SK-N-SH treated with all-trans-retinoic acid at 6 μM for 48 hours (cell line): Measurements from ENCODE around the gene VPS13D.

Experiments
- ATAC-seq: fragments of 200-7000 bp; cut with Tn5 transposase; 3 replicates; pipeline ENCODE4 v1.9.1; 2020; ENCODE audit warnings: mild to moderate bottlenecking, moderate library complexity
- ARNTL ChIP-seq: fragments of 450-650 bp; formaldehyde crosslinking; IDR thresholded peaks from 2 replicates; pipeline ENCODE4 v1.5.0; 2020; ENCODE audit warnings: low read depth, mild to moderate bottlenecking, moderate library complexity, borderline replicate concordance
- BACH2 ChIP-seq: fragments of 250-450 bp; sonication (Bioruptor Pico); IDR thresholded peaks from 2 replicates; pipeline ENCODE4 v1.9.0; 2021; ENCODE audit warnings: mild to moderate bottlenecking, borderline replicate concordance
- CSDC2 ChIP-seq: fragments of 250-450 bp; sonication (Bioruptor Pico); IDR thresholded peaks from 2 replicates; pipeline ENCODE4 v1.5.0; 2020; ENCODE audit warnings: mild to moderate bottlenecking, moderate library complexity
- ESRRG ChIP-seq: fragments of 250-450 bp; sonication (Bioruptor Pico); IDR thresholded peaks from 2 replicates; pipeline ENCODE4 v1.6.1; 2021; ENCODE audit warnings: mild to moderate bottlenecking
- ISL1 ChIP-seq: fragments of 250-450 bp; sonication (Bioruptor Pico); IDR thresholded peaks from 2 replicates; pipeline ENCODE4 v2.1.2; 2022; ENCODE audit warnings: mild to moderate bottlenecking, moderate library complexity
- OSR1 ChIP-seq: fragments of 250-450 bp; sonication (Bioruptor Pico); IDR thresholded peaks from 2 replicates; pipeline ENCODE4 v1.8.0; 2022; ENCODE audit warnings: moderate library complexity, mild to moderate bottlenecking, inconsistent platforms
- RARB ChIP-seq: fragments of 250-450 bp; sonication (Bioruptor Pico); IDR thresholded peaks from 2 replicates; pipeline ENCODE4 v1.8.0; 2021; ENCODE audit warnings: mild to moderate bottlenecking, moderate library complexity
- SNAI2 ChIP-seq: fragments of 250-450 bp; sonication (Bioruptor Pico); IDR thresholded peaks from 2 replicates; pipeline ENCODE4 v1.5.0; 2020; ENCODE audit warnings: mild to moderate bottlenecking, moderate library complexity
- TOX ChIP-seq: fragments of 250-450 bp; sonication (Bioruptor Pico); IDR thresholded peaks from 2 replicates; pipeline ENCODE4 v1.8.0; 2021; ENCODE audit warnings: mild to moderate bottlenecking, moderate library complexity, borderline replicate concordance
- ZC3H10 ChIP-seq: fragments of 250-450 bp; sonication (Bioruptor Pico); IDR thresholded peaks from 2 replicates; pipeline ENCODE4 v1.5.1; 2021; ENCODE audit warnings: mild to moderate bottlenecking, moderate library complexity
- ZFP3 ChIP-seq: fragments of 250-450 bp; sonication (Bioruptor Pico); IDR thresholded peaks from 2 replicates; pipeline ENCODE4 v1.5.0; 2020; ENCODE audit warnings: mild to moderate bottlenecking, moderate library complexity
- ZFP30 ChIP-seq: fragments of 450-650 bp; formaldehyde crosslinking; IDR thresholded peaks from 2 replicates; pipeline ENCODE4 v1.5.0; 2022; ENCODE audit warnings: mild to moderate bottlenecking, moderate library complexity
- ZNF70 ChIP-seq: fragments of 450-650 bp; formaldehyde crosslinking; IDR thresholded peaks from 2 replicates; pipeline ENCODE4 v1.5.0; 2020; ENCODE audit warnings: mild to moderate bottlenecking, moderate library complexity
- ZNF8 ChIP-seq: fragments of 450-650 bp; formaldehyde crosslinking; IDR thresholded peaks from 2 replicates; pipeline ENCODE4 v1.5.0; 2020; ENCODE audit warnings: mild to moderate bottlenecking, moderate library complexity
- TF ChIP-seq, protein P1 (sequence below): fragments of 250-450 bp; sonication (Bioruptor Pico); IDR thresholded peaks from 2 replicates; pipeline ENCODE4 v1.5.0; 2020; ENCODE audit warnings: mild to moderate bottlenecking, moderate library complexity
- TF ChIP-seq, protein P2 (sequence below): fragments of 250-450 bp; sonication (Bioruptor Pico); IDR thresholded peaks from 2 replicates; pipeline ENCODE4 v1.8.0; 2020; ENCODE audit warnings: mild to moderate bottlenecking, moderate library complexity, borderline replicate concordance
- TF ChIP-seq, protein P3 (sequence below): fragments of 250-450 bp; sonication (Bioruptor Pico); IDR thresholded peaks from 2 replicates; pipeline ENCODE4 v1.5.1; 2020; ENCODE audit warnings: low read depth, mild to moderate bottlenecking, moderate library complexity

Gene VPS13D

DNA sequence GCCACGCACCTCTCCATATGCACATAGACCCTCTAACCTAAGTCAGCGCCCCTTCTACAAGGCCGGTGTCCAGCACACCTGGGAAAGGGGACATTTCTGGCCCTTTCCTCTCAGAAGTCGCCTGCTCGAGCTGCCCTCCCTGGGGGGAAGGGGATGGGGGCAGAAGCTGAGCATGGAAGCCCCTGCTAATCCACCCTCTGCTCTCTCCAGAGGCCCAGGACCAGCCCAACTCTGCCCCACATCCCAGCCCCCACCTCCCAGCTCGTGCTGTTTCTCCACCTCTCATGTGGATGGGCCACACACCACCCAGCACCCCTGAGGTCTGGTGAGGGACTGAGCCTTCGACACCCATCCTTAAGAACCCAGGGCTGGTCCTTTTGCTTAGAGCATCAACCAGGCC, 48.3 kb upstream of the VPS13D start:
- no peak for ATAC-seq
- TF ChIP-seq ESRRG (no peak), ARNTL (CRISPR knock-in tag) (no peak)
- TF ChIP-seq, protein P1, sequence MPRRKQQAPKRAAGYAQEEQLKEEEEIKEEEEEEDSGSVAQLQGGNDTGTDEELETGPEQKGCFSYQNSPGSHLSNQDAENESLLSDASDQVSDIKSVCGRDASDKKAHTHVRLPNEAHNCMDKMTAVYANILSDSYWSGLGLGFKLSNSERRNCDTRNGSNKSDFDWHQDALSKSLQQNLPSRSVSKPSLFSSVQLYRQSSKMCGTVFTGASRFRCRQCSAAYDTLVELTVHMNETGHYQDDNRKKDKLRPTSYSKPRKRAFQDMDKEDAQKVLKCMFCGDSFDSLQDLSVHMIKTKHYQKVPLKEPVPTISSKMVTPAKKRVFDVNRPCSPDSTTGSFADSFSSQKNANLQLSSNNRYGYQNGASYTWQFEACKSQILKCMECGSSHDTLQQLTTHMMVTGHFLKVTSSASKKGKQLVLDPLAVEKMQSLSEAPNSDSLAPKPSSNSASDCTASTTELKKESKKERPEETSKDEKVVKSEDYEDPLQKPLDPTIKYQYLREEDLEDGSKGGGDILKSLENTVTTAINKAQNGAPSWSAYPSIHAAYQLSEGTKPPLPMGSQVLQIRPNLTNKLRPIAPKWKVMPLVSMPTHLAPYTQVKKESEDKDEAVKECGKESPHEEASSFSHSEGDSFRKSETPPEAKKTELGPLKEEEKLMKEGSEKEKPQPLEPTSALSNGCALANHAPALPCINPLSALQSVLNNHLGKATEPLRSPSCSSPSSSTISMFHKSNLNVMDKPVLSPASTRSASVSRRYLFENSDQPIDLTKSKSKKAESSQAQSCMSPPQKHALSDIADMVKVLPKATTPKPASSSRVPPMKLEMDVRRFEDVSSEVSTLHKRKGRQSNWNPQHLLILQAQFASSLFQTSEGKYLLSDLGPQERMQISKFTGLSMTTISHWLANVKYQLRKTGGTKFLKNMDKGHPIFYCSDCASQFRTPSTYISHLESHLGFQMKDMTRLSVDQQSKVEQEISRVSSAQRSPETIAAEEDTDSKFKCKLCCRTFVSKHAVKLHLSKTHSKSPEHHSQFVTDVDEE (CRISPR knock-in tag) = no peak

DNA sequence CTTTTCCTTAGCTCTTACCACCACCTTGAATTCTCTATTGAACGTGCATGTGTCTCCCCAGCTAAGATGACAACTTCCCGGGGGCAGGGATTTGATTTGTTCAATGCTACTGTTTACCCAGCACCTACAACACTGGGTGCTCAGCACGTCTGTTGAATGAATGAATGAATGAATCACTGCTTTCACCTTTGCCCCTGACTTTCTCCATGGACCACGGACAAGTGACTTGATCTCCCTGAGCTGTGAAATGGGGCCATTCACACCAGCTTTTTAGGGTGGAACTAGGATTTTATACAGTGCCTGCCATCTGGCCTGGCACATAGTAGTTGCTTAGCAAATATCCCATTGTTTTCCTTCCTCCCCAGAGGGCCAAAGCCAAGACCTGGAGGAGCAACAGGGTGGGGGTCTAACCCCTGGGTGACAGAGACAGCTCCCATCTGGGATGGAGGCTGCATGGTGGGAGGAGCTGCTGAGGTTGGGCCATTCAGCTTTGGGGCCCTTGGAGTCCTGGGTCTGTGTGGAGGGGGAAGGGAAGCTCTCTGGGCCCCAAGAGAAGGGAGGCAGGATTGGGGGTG, 47.3 kb upstream of the VPS13D start:
- TF ChIP-seq ZFP3 (CRISPR knock-in tag) (no peak), TOX (no peak), ZNF70 (CRISPR knock-in tag) (no peak), BACH2 (CRISPR knock-in tag) (no peak), ZC3H10 (CRISPR knock-in tag) (no peak), OSR1 (CRISPR knock-in tag) (no peak), ESRRG (no peak), ZFP30 (no peak), CSDC2 (CRISPR knock-in tag) (no peak)
- TF ChIP-seq, protein P1 (CRISPR knock-in tag) = no peak
- TF ChIP-seq, protein P2, sequence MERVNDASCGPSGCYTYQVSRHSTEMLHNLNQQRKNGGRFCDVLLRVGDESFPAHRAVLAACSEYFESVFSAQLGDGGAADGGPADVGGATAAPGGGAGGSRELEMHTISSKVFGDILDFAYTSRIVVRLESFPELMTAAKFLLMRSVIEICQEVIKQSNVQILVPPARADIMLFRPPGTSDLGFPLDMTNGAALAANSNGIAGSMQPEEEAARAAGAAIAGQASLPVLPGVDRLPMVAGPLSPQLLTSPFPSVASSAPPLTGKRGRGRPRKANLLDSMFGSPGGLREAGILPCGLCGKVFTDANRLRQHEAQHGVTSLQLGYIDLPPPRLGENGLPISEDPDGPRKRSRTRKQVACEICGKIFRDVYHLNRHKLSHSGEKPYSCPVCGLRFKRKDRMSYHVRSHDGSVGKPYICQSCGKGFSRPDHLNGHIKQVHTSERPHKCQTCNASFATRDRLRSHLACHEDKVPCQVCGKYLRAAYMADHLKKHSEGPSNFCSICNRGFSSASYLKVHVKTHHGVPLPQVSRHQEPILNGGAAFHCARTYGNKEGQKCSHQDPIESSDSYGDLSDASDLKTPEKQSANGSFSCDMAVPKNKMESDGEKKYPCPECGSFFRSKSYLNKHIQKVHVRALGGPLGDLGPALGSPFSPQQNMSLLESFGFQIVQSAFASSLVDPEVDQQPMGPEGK (CRISPR knock-in tag) = no peak
- TF ChIP-seq, protein P3, sequence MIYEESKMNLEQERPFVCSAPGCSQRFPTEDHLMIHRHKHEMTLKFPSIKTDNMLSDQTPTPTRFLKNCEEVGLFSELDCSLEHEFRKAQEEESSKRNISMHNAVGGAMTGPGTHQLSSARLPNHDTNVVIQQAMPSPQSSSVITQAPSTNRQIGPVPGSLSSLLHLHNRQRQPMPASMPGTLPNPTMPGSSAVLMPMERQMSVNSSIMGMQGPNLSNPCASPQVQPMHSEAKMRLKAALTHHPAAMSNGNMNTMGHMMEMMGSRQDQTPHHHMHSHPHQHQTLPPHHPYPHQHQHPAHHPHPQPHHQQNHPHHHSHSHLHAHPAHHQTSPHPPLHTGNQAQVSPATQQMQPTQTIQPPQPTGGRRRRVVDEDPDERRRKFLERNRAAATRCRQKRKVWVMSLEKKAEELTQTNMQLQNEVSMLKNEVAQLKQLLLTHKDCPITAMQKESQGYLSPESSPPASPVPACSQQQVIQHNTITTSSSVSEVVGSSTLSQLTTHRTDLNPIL (CRISPR knock-in tag) = no peak
- no peak for ATAC-seq

DNA sequence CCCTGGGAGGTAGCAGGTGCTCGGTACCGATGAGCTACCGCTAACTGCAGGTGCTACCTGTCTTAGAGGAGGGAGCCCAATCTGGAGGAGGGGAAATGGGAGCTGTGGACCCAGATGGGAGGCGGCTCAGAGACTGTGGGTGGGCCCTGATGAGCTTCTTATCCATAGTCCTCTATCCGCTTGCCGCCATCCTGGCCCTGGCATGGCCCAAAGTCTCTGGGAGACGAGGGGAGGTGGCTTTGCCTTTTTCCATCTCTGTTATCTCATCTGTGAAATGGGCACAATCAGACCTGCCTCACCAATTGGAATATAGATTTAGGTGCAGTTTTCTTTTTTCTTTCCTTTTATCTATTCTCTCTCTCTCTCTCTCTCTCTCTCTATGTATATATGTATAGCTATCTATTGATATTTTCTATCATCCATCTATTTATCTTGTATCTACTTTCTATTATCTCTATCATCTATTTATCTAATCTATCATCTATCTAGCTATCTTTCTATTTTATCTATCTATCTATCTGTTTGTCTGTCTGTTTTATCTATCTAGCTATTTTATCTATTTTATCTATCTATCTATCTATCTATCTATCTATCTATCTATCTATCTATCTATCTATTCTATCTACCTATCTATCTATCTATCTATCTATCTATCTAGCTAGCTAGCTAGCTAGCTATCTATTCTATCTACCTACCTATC, 46.6 kb upstream of the VPS13D start:
- TF ChIP-seq ARNTL (CRISPR knock-in tag) (no peak), ZC3H10 (CRISPR knock-in tag) (no peak), OSR1 (CRISPR knock-in tag) (no peak), RARB (CRISPR knock-in tag) (no peak), ZNF8 (no peak), TOX (no peak), ZFP30 (no peak), SNAI2 (CRISPR knock-in tag) (no peak), ISL1 (CRISPR knock-in tag) (no peak)
- TF ChIP-seq, protein P1 (CRISPR knock-in tag) = no peak
- no peak for ATAC-seq
